Stimulated activated CD4-positive, alpha-beta T cell treated with anti-CD3 and anti-CD28 coated beads, TNF-alpha, amount 100 ng/mL, for 1 hour (primary cell): ENCODE measurements around the gene ANXA3.
"Not testable (repeated sequence)": the region's sequence is repeated elsewhere in the genome, so short reads cannot be mapped to it uniquely, and the experiment has no call there.

Experiments
- DNase-seq, 3 donors: peaks; one replicate each; pipeline ENCODE4 v3.0.0-alpha.2; 2020; ENCODE audit warnings: low read depth in 3 of 3, low spot score in 1 of 3

The ANXA3 gene

DNA sequence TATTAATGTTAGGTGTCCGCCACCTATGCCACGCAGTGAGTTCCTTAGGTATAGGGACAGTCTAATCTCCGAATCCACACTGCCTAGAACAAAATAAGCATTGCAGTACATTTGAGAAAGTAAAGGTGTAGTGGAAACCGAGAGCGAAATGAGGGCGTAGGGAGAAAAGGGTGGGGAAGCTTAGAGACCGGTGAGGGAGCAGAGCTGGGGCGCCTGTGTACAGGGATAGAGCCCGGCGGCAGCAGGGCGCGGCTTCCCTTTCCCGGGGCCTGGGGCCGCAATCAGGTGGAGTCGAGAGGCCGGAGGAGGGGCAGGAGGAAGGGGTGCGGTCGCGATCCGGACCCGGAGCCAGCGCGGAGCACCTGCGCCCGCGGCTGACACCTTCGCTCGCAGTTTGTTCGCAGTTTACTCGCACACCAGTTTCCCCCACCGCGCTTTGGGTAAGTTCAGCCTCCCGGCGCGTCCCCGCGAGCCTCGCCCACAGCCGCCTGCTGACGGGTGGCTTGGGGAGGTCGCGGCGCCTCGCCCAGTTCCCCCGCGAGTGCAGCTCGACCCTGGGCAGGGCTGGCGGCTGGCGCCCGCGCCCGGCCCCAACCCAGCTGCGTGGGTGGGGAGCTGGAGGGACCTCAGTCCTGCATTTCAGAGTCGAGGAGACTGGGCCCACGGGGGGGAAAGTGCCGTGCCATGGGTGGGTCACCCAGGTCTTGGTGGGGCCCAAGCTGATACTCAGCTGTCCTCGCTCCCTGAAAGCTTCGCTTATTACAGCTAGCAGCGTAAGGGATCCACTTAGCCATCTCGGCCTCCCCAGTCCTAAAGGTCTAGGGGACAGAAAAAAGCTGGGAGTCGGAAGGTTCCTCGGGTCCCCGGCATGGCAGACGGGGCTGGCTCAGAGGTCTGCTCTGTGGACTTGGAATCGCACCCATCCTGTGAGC is at the start of gene ANXA3:
TSS of gene ANXA3 (plus strand) at position 351 of the 932 bp plus-strand sequence. CDS start 2,704 bp downstream, outside the sequence.
- peak in 1 of 3 donors; percentile 1 for DNase-seq

GRCh38 chr4:78506260-78506659 is 45.3 kb upstream of the ANXA3 start:
- not testable (repeated sequence) for DNase-seq

GRCh38 chr4:78509043-78509442 is 42.5 kb upstream of the ANXA3 start:
- DNase-seq, result no peak

- DNase-seq, result no peak
Measured at GRCh38 chr4:78510108-78510507, 41.5 kb upstream of the ANXA3 start.

GRCh38 chr4:78510681-78511080 is 40.9 kb upstream of the ANXA3 start:
- DNase-seq, result no peak

GRCh38 chr4:78512357-78512920 is 39.1 kb upstream of the ANXA3 start:
- DNase-seq, result no peak

- DNase-seq, result no peak
Measured at GRCh38 chr4:78513411-78513975, 38.1 kb upstream of the ANXA3 start.

DNA sequence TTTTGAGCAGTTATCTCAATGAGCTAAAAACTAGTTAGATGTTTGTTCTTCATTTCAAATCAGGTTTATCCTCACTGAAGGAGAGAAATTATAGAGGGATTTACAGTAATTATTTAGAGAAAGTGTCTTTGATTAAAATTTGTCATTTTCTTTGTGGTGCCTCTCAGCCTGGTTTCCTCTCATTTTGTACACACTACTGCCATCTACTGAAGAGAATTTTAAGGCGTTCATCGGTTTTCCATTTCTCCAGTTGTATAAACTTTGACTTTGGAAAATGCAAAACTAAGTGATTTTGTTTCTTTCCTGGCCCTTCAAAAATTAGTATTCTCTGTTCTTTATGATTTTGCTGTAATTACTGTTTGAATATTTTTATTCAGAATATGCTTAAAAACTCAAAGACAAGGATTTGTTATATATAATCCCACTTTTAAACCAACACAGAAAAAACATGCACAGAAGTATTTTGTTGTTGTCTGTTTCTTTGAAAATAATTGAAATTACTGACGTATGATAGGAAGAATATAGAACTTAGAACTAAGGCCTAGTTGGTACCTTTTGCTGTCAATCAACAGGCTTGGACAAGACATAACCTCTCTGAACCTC is 34.4 kb upstream of the ANXA3 start:
- no peak for DNase-seq

GRCh38 chr4:78518561-78518960 is 33.0 kb upstream of the ANXA3 start:
- DNase-seq, result no peak

- no peak for DNase-seq
Measured at GRCh38 chr4:78519962-78520361, 31.6 kb upstream of the ANXA3 start.

DNA sequence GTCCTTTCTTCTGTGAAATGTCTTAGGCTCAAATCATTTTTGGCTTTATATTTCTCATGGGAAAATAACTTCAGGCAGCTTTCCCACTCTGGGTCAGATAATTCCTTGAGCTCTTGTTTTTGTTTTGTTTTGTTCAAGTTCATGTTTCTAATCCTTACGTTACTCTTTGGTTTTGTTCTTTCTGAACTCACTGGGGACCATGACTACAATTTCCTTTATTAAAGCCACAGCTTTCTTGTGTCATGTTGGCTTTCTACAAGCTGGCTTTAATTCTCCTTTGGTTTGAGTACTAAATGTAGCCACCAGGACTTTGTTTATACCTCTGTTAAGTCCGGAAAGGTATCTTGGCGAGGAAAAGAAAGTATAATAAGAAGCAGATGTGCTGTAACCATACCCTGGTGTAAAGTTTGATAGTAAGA is 30.8 kb upstream of the ANXA3 start:
- no peak for DNase-seq

DNA sequence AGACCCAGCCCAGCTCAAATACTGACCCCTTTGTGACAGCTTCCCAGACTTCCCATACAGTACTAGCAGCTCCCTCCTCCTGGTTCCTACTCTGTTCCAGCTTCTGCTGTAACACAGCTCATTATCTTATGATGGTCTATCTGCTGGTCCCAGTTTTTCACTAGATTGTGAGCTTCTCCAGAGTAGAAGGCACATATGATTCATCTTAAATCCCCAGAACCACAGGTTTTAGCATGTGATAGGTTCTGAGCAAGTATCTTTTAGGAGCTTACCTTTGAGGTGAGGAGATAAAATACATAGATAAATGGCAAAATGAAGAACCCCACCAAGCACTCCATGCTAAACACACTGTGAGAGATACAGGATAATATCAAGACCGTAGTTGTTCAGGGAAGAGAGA is 27.6 kb upstream of the ANXA3 start:
- no peak for DNase-seq

GRCh38 chr4:78525559-78525958 is 26.0 kb upstream of the ANXA3 start:
- no peak for DNase-seq

GRCh38 chr4:78527103-78527502 is 24.5 kb upstream of the ANXA3 start:
- DNase-seq, result no peak

GRCh38 chr4:78527555-78527954 is 24.0 kb upstream of the ANXA3 start:
- DNase-seq, result no peak

DNA sequence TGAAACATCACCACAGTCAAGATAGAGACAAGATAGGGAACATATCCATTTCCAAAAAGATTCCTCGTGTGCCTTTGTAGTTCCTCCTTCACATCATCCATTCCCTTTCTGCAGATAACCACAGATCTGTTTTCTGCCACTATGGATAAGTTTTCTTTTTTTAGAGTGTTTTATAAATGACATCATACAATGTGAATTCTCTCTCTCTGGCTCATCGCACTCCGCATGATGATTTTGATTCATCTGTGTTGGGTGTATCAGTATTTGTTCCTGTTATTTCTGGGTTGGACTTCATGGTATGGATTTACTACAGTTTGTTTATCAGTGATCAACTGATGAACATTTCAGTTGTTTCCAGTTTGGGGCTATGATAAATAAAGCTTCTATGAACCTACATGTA is 23.2 kb upstream of the ANXA3 start:
- no peak for DNase-seq

DNA sequence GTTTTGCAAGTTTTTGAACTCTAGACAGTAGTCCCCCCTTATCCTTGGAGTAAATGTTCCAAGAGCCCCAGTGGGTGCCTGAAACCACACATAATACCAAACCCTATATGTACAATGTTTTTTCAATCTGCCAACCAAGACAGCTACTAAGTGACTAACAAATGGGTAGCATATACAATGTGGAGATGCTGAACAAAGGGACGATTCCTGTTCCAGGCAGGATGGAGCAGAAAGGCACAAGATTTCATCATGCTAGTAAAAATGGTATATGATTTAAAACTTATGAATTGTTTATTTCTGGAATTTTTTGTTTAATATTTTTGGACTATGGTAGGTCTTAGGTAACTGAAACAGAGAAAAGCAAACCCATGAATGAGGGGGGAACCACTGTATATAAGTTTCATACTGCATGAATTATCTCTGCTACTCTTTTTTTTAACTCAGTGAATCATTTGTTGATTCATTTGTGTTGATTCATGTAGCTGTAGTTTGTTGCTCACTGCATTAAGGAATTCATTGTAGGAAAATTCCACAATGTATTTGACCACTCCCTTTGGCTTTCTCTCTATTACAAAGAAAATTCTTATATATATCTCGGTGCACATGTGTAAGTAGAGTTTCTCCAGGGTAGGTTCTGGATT is 21.9 kb upstream of the ANXA3 start:
- DNase-seq, result no peak

DNA sequence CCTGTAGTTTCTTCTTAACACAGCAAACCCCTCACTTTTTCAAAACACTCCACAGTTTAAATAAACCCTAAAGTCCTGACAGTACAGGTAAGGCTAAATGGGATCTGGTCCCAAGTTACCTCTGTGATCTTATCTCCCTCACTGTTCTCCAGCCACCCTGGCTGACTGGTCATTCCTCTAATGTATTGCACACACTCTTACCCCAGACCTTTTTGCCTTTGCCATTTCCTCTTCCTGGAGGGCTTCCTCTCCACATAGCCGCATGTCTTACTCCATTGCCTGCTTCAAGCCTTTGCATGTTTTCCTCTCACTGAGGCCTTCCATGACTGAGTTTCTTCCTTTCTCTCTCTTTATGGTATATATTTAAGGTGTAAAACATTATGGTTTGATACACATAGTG is 19.5 kb upstream of the ANXA3 start:
- no peak for DNase-seq

DNA sequence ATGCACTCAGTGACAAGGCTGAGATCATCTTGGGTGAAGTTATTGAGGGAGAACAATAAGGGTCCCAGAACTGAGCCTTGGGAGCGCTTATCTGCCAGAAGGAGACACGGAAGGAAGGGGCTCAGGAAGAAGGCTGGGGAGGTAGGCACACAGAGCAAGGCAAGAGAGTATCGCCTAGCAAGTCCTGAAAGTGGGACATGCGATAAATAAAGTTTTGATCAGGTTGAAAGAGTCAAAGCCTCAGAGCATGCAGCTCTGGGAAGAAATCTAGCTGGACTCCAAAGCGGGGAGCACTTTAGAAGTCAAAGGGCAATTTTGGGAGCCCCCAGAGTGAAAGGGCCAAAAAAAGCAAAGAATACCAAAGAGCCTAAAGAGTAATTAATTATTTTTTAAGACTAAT is 17.7 kb upstream of the ANXA3 start:
- no peak for DNase-seq

- no peak for DNase-seq
Measured at GRCh38 chr4:78534286-78534955, 17.1 kb upstream of the ANXA3 start.

- no peak for DNase-seq
Measured at GRCh38 chr4:78542373-78542772, 9.2 kb upstream of the ANXA3 start.
